SK-N-SH treated with all-trans-retinoic acid at 6 μM for 48 hours (cell line): ENCODE results near the gene ITGB7.

Experiments
- ATAC-seq: fragments of 200-7000 bp; cut with Tn5 transposase; 3 replicates; pipeline ENCODE4 v1.9.1; 2020; ENCODE audit warnings: mild to moderate bottlenecking, moderate library complexity
- ARNTL ChIP-seq: fragments of 450-650 bp; formaldehyde crosslinking; IDR thresholded peaks from 2 replicates; pipeline ENCODE4 v1.5.0; 2020; ENCODE audit warnings: low read depth, mild to moderate bottlenecking, moderate library complexity, borderline replicate concordance
- BACH2 ChIP-seq: fragments of 250-450 bp; sonication (Bioruptor Pico); IDR thresholded peaks from 2 replicates; pipeline ENCODE4 v1.9.0; 2021; ENCODE audit warnings: mild to moderate bottlenecking, borderline replicate concordance
- CREB5 ChIP-seq: fragments of 250-450 bp; sonication (Bioruptor Pico); IDR thresholded peaks from 2 replicates; pipeline ENCODE4 v1.5.1; 2020; ENCODE audit warnings: low read depth, mild to moderate bottlenecking, moderate library complexity
- CSDC2 ChIP-seq: fragments of 250-450 bp; sonication (Bioruptor Pico); IDR thresholded peaks from 2 replicates; pipeline ENCODE4 v1.5.0; 2020; ENCODE audit warnings: mild to moderate bottlenecking, moderate library complexity
- CSRNP3 ChIP-seq: fragments of 250-450 bp; sonication (Bioruptor Pico); IDR thresholded peaks from 2 replicates; pipeline ENCODE4 v1.5.1; 2021; ENCODE audit warnings: mild to moderate bottlenecking, moderate library complexity
- ESRRG ChIP-seq: fragments of 250-450 bp; sonication (Bioruptor Pico); IDR thresholded peaks from 2 replicates; pipeline ENCODE4 v1.6.1; 2021; ENCODE audit warnings: mild to moderate bottlenecking
- GLIS3 ChIP-seq: fragments of 250-450 bp; sonication (Bioruptor Pico); IDR thresholded peaks from 2 replicates; pipeline ENCODE4 v1.5.0; 2020; ENCODE audit warnings: mild to moderate bottlenecking, moderate library complexity
- ISL1 ChIP-seq: fragments of 250-450 bp; sonication (Bioruptor Pico); IDR thresholded peaks from 2 replicates; pipeline ENCODE4 v2.1.2; 2022; ENCODE audit warnings: mild to moderate bottlenecking, moderate library complexity
- OSR1 ChIP-seq: fragments of 250-450 bp; sonication (Bioruptor Pico); IDR thresholded peaks from 2 replicates; pipeline ENCODE4 v1.8.0; 2022; ENCODE audit warnings: moderate library complexity, mild to moderate bottlenecking, inconsistent platforms
- PATZ1 ChIP-seq: fragments of 250-450 bp; sonication (Bioruptor Pico); IDR thresholded peaks from 2 replicates; pipeline ENCODE4 v1.8.0; 2020; ENCODE audit warnings: mild to moderate bottlenecking, moderate library complexity, borderline replicate concordance
- POU6F1 ChIP-seq: fragments of 250-450 bp; sonication (Bioruptor Pico); IDR thresholded peaks from 2 replicates; pipeline ENCODE4 v1.8.0; 2021; ENCODE audit warnings: low read depth, mild to moderate bottlenecking, moderate library complexity, borderline replicate concordance
- SNAI2 ChIP-seq: fragments of 250-450 bp; sonication (Bioruptor Pico); IDR thresholded peaks from 2 replicates; pipeline ENCODE4 v1.5.0; 2020; ENCODE audit warnings: mild to moderate bottlenecking, moderate library complexity
- TCF4 ChIP-seq: fragments of 250-450 bp; sonication (Bioruptor Pico); IDR thresholded peaks from 2 replicates; pipeline ENCODE4 v1.8.0; 2021; ENCODE audit warnings: mild to moderate bottlenecking, moderate library complexity, borderline replicate concordance
- TOX ChIP-seq: fragments of 250-450 bp; sonication (Bioruptor Pico); IDR thresholded peaks from 2 replicates; pipeline ENCODE4 v1.8.0; 2021; ENCODE audit warnings: mild to moderate bottlenecking, moderate library complexity, borderline replicate concordance
- TSHZ2 ChIP-seq: fragments of 250-450 bp; sonication (Bioruptor Pico); IDR thresholded peaks from 2 replicates; pipeline ENCODE4 v1.5.0; 2020; ENCODE audit warnings: mild to moderate bottlenecking, moderate library complexity
- ZC3H10 ChIP-seq: fragments of 250-450 bp; sonication (Bioruptor Pico); IDR thresholded peaks from 2 replicates; pipeline ENCODE4 v1.5.1; 2021; ENCODE audit warnings: mild to moderate bottlenecking, moderate library complexity
- ZFP3 ChIP-seq: fragments of 250-450 bp; sonication (Bioruptor Pico); IDR thresholded peaks from 2 replicates; pipeline ENCODE4 v1.5.0; 2020; ENCODE audit warnings: mild to moderate bottlenecking, moderate library complexity
- ZFP30 ChIP-seq: fragments of 450-650 bp; formaldehyde crosslinking; IDR thresholded peaks from 2 replicates; pipeline ENCODE4 v1.5.0; 2022; ENCODE audit warnings: mild to moderate bottlenecking, moderate library complexity
- ZNF565 ChIP-seq: fragments of 450-650 bp; formaldehyde crosslinking; conservative IDR thresholded peaks from 2 replicates; pipeline ENCODE4 v1.5.0; 2020; ENCODE audit warnings: low read depth, mild to moderate bottlenecking, moderate library complexity
- ZNF70 ChIP-seq: fragments of 450-650 bp; formaldehyde crosslinking; IDR thresholded peaks from 2 replicates; pipeline ENCODE4 v1.5.0; 2020; ENCODE audit warnings: mild to moderate bottlenecking, moderate library complexity
- ZNF8 ChIP-seq: fragments of 450-650 bp; formaldehyde crosslinking; IDR thresholded peaks from 2 replicates; pipeline ENCODE4 v1.5.0; 2020; ENCODE audit warnings: mild to moderate bottlenecking, moderate library complexity

Gene ITGB7

GRCh38 chr12:53210843-53211242 lies 3.8 kb upstream of the ITGB7 start:
- TF ChIP-seq CSRNP3 (CRISPR knock-in tag): no peak
- no peak for TF ChIP-seq ZFP30
- TF ChIP-seq PATZ1 (CRISPR knock-in tag): no peak
- no peak for TF ChIP-seq TSHZ2 (CRISPR knock-in tag)
- TF ChIP-seq BACH2: no peak
- TF ChIP-seq GLIS3 (CRISPR knock-in tag): no peak
- TF ChIP-seq ZC3H10: no peak
- no peak for TF ChIP-seq TCF4
- TF ChIP-seq ZNF8: no peak
- ATAC-seq: no peak

DNA sequence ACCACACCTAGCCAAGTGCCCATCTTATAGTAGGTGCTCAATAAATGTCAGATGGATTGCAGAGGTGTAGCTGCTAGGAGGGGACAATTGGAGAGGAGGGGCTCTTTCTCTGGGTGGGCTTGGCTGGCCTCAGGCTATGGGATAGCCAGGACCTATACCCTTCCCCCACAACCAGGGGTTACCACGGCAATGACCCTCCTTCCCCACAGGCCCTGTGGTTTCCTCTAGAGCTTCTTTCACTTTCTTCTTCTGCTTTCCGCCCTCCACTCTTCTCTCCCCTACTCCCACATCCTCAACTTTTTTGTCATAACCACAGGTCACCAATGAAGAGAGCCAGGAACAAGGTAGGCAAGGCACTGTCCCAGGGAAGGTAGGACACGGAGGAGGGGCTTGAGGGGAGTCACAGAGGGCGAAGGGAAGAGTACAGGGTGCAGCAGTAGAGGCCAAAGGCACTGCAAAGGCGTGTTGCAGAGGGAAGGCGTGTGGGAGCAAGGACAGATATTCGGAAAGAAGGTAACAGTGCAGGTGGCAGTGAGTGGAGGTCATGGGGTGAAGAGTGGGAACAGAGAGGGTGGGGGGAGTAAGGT lies 1.9 kb upstream of the ITGB7 start:
- ATAC-seq: no peak
- TF ChIP-seq GLIS3 (CRISPR knock-in tag) (no peak), TCF4 (no peak), ZFP30 (no peak), TOX (CRISPR knock-in tag) (no peak), ESRRG (CRISPR knock-in tag) (no peak), ISL1 (no peak), TSHZ2 (CRISPR knock-in tag) (no peak), CSRNP3 (CRISPR knock-in tag) (no peak), CSDC2 (no peak), SNAI2 (no peak), POU6F1 (CRISPR knock-in tag) (no peak), BACH2 (no peak), OSR1 (CRISPR knock-in tag) (no peak)

DNA sequence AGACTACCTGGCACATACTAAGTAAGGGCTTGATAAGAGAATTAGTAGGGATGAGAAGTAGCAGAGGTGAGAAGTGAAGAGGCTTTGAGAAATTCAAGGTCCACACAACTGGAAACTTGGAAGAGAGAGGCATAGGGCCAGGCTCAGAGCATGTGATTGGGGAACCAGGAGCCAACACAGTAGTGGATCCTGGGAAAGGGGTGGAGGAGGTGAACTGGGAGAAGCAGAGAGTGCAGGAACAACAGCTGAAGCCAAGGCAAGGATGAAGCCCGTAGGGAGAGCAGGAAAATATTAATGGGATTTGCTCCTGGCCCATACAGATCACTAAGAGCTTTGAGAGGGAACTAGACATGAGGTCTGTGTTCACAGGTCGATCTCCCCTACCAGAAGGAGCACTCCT lies 1.4 kb upstream of the ITGB7 start:
- ATAC-seq: no peak
- no peak for TF ChIP-seq ZC3H10
- no peak for TF ChIP-seq PATZ1 (CRISPR knock-in tag)
- TF ChIP-seq ISL1: no peak
- TF ChIP-seq ZNF565: no peak
- no peak for TF ChIP-seq ZNF70
- no peak for TF ChIP-seq CREB5 (CRISPR knock-in tag)
- no peak for TF ChIP-seq ARNTL (CRISPR knock-in tag)
- TF ChIP-seq GLIS3 (CRISPR knock-in tag): no peak
- TF ChIP-seq ZFP3 (CRISPR knock-in tag): no peak
- no peak for TF ChIP-seq TCF4
- no peak for TF ChIP-seq TOX (CRISPR knock-in tag)
- no peak for TF ChIP-seq ZNF8
- TF ChIP-seq ESRRG (CRISPR knock-in tag): no peak
